CD4-positive, alpha-beta T cell treated with Interleukin-17A for 4 hours (primary cell): ENCODE results near the gene ITPR2.

ENCODE experiments used
- DNase-seq: peaks from one replicate; pipeline ENCODE4 v3.0.0-alpha.2; 2020; ENCODE audit warnings: mixed read lengths

Gene ITPR2

GRCh38 chr12:26499979-26500640 lies 332.9 kb downstream of the ITPR2 start:
- no peak for DNase-seq

GRCh38 chr12:26496170-26496569 lies 336.8 kb downstream of the ITPR2 start:
- DNase-seq: no peak

- no peak for DNase-seq
Measured at GRCh38 chr12:26493656-26494055, 339.3 kb downstream of the ITPR2 start.

- no peak for DNase-seq
Measured at GRCh38 chr12:26492406-26492805, 340.6 kb downstream of the ITPR2 start.

- DNase-seq: no peak
Measured at GRCh38 chr12:26489908-26490307, 343.1 kb downstream of the ITPR2 start.

- DNase-seq: no peak
Measured at GRCh38 chr12:26488351-26488750, 344.6 kb downstream of the ITPR2 start.

- DNase-seq: no peak
Measured at GRCh38 chr12:26473291-26473690, 359.7 kb downstream of the ITPR2 start.

GRCh38 chr12:26471560-26471959 lies 361.4 kb downstream of the ITPR2 start:
- no peak for DNase-seq

GRCh38 chr12:26469421-26470180 lies 363.4 kb downstream of the ITPR2 start:
- DNase-seq: no peak

GRCh38 chr12:26467351-26467750 lies 365.6 kb downstream of the ITPR2 start:
- DNase-seq: no peak

- no peak for DNase-seq
Measured at GRCh38 chr12:26466726-26467125, 366.3 kb downstream of the ITPR2 start.

- no peak for DNase-seq
Measured at GRCh38 chr12:26465419-26466097, 367.4 kb downstream of the ITPR2 start.

GRCh38 chr12:26461776-26462175 lies 371.2 kb downstream of the ITPR2 start:
- no peak for DNase-seq

GRCh38 chr12:26460361-26460760 lies 372.6 kb downstream of the ITPR2 start:
- no peak for DNase-seq

- DNase-seq: no peak
Measured at GRCh38 chr12:26455936-26456574, 376.9 kb downstream of the ITPR2 start.

GRCh38 chr12:26453246-26453645 lies 379.7 kb downstream of the ITPR2 start:
- no peak for DNase-seq

- DNase-seq: no peak
Measured at GRCh38 chr12:26452511-26452910, 380.5 kb downstream of the ITPR2 start.

GRCh38 chr12:26451763-26452162 lies 381.2 kb downstream of the ITPR2 start:
- no peak for DNase-seq

- no peak for DNase-seq
Measured at GRCh38 chr12:26445909-26446308, 387.1 kb downstream of the ITPR2 start.

GRCh38 chr12:26443309-26443708 lies 389.7 kb downstream of the ITPR2 start:
- no peak for DNase-seq

GRCh38 chr12:26441434-26441833 lies 391.6 kb downstream of the ITPR2 start:
- no peak for DNase-seq

GRCh38 chr12:26435069-26435404 lies 398.0 kb downstream of the ITPR2 start:
- DNase-seq: no peak

- DNase-seq: no peak
Measured at GRCh38 chr12:26434299-26435068, 398.5 kb downstream of the ITPR2 start.
